Measurements from ENCODE around the gene FNDC3B.

FNDC3B gene

DNA sequence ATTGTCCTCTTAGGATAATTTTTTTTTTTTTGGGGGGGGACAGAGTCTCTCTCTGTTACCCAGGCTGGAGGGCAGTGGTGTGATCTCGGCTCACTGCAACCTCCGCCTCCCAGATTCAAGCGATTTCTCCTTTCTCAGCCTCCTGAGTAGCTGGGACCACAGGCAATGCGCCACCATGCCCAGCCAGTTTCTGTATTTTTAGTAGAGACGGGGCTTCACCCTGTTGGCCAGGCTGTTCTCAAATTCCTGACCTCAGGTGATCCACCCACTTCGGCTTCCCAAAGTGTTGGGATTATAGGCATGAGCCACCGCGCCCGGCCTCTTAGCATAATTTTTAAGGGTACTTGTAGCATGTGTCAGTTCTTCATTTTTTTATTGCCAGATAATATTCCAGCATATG, 122.6 kb downstream of the FNDC3B start:
- TF ChIP-seq FOXM1 (IDR thresholded peaks at IDR 0.05; ENCODE audit: borderline replicate concordance, low read depth) (no peak), USF1 (IDR thresholded peaks at IDR 0.05) (no peak), YY1 (IDR thresholded peaks at IDR 0.05; ENCODE audit: low read depth) (no peak), TEAD4 (IDR thresholded peaks at IDR 0.05) (no peak), EGR1 (IDR thresholded peaks at IDR 0.05) (no peak), ZBTB7A (IDR thresholded peaks at IDR 0.05; ENCODE audit: low read depth) (no peak), EP300 (IDR thresholded peaks at IDR 0.05; ENCODE audit: borderline replicate concordance) (no peak), CEBPB (IDR thresholded peaks at IDR 0.05) (no peak), NFIC (IDR thresholded peaks at IDR 0.05) (no peak), TCF12 (IDR thresholded peaks at IDR 0.05; ENCODE audit: low read depth) (no peak), TAF1 (IDR thresholded peaks at IDR 0.05; ENCODE audit: low read depth) (no peak), CREB1 (IDR thresholded peaks at IDR 0.05; ENCODE audit: low read depth) (no peak), RAD21 (IDR thresholded peaks at IDR 0.05; ENCODE audit: low read depth) (no peak)
- TF ChIP-seq, protein P1, sequence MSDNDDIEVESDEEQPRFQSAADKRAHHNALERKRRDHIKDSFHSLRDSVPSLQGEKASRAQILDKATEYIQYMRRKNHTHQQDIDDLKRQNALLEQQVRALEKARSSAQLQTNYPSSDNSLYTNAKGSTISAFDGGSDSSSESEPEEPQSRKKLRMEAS (IDR thresholded peaks at IDR 0.05), result no peak
- TF ChIP-seq, protein P2, sequence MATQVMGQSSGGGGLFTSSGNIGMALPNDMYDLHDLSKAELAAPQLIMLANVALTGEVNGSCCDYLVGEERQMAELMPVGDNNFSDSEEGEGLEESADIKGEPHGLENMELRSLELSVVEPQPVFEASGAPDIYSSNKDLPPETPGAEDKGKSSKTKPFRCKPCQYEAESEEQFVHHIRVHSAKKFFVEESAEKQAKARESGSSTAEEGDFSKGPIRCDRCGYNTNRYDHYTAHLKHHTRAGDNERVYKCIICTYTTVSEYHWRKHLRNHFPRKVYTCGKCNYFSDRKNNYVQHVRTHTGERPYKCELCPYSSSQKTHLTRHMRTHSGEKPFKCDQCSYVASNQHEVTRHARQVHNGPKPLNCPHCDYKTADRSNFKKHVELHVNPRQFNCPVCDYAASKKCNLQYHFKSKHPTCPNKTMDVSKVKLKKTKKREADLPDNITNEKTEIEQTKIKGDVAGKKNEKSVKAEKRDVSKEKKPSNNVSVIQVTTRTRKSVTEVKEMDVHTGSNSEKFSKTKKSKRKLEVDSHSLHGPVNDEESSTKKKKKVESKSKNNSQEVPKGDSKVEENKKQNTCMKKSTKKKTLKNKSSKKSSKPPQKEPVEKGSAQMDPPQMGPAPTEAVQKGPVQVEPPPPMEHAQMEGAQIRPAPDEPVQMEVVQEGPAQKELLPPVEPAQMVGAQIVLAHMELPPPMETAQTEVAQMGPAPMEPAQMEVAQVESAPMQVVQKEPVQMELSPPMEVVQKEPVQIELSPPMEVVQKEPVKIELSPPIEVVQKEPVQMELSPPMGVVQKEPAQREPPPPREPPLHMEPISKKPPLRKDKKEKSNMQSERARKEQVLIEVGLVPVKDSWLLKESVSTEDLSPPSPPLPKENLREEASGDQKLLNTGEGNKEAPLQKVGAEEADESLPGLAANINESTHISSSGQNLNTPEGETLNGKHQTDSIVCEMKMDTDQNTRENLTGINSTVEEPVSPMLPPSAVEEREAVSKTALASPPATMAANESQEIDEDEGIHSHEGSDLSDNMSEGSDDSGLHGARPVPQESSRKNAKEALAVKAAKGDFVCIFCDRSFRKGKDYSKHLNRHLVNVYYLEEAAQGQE (IDR thresholded peaks at IDR 0.05; ENCODE audit: low read depth), result no peak

GRCh38 chr3:172163320-172163719, 123.9 kb downstream of the FNDC3B start:
- TF ChIP-seq ZBTB7A (IDR thresholded peaks at IDR 0.05; ENCODE audit: low read depth), result no peak
- no peak for TF ChIP-seq TAF1 (IDR thresholded peaks at IDR 0.05; ENCODE audit: low read depth)
- TF ChIP-seq, protein P2 (IDR thresholded peaks at IDR 0.05; ENCODE audit: low read depth), result no peak
- no peak for TF ChIP-seq NFIC (IDR thresholded peaks at IDR 0.05)
- TF ChIP-seq EP300 (IDR thresholded peaks at IDR 0.05; ENCODE audit: borderline replicate concordance), result no peak
- TF ChIP-seq, protein P1 (IDR thresholded peaks at IDR 0.05), result no peak
- no peak for TF ChIP-seq EGR1 (IDR thresholded peaks at IDR 0.05)
- TF ChIP-seq CEBPB (IDR thresholded peaks at IDR 0.05), result no peak
- no peak for TF ChIP-seq CREB1 (IDR thresholded peaks at IDR 0.05; ENCODE audit: low read depth)
- no peak for TF ChIP-seq TEAD4 (IDR thresholded peaks at IDR 0.05)
- no peak for TF ChIP-seq TCF12 (IDR thresholded peaks at IDR 0.05; ENCODE audit: low read depth)
- TF ChIP-seq YY1 (IDR thresholded peaks at IDR 0.05; ENCODE audit: low read depth), result no peak

DNA sequence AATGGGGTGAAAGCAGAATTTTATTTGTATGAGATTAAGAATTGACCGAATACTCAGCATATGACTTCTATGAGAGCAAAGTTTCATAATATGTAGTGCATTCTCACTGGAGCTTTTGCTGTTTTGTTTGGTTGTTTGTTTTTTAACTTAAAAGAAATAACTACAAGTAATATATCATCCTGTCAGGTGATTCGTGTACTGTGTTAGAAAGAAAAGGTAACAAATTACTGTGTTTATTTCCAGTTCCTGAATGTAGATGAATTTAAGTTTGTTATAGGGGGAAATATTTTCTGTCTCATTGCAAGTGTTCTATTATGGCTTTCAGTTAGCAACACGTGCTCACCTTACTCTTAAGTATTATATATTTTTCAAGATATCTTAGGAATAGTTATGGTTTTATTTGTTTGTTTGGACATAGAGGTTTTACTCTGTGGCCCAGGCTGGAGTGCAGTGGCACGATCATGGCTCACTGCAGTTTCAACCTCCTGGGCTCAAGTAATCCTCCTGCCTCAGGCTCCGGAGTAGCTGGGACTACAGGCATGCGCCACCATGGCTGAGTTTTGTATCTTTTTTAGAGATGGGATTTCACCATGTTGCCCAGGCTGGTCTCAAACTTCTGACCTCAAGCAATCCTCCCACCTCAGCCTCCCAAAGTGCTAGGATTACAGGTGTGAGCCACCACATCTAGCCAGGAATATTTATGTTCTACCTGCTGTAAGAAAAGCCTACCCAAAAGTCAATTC, 125.4 kb downstream of the FNDC3B start:
- no peak for TF ChIP-seq CEBPB (IDR thresholded peaks at IDR 0.05)
- no peak for TF ChIP-seq TCF12 (IDR thresholded peaks at IDR 0.05; ENCODE audit: low read depth)
- no peak for TF ChIP-seq RAD21 (IDR thresholded peaks at IDR 0.05; ENCODE audit: low read depth)
- TF ChIP-seq, protein P2 (IDR thresholded peaks at IDR 0.05; ENCODE audit: low read depth), result no peak
- no peak for TF ChIP-seq EP300 (IDR thresholded peaks at IDR 0.05; ENCODE audit: borderline replicate concordance)

GRCh38 chr3:172166261-172166660, 126.9 kb downstream of the FNDC3B start:
- TF ChIP-seq TAF1 (IDR thresholded peaks at IDR 0.05; ENCODE audit: low read depth), result no peak
- TF ChIP-seq USF1 (IDR thresholded peaks at IDR 0.05), result no peak
- no peak for TF ChIP-seq EGR1 (IDR thresholded peaks at IDR 0.05)
- TF ChIP-seq NFIC (IDR thresholded peaks at IDR 0.05), result no peak
- TF ChIP-seq TEAD4 (IDR thresholded peaks at IDR 0.05), result no peak
- TF ChIP-seq CEBPB (IDR thresholded peaks at IDR 0.05), result no peak
- TF ChIP-seq ZBTB7A (IDR thresholded peaks at IDR 0.05; ENCODE audit: low read depth), result no peak
- no peak for TF ChIP-seq RAD21 (IDR thresholded peaks at IDR 0.05; ENCODE audit: low read depth)
- TF ChIP-seq, protein P2 (IDR thresholded peaks at IDR 0.05; ENCODE audit: low read depth), result no peak
- no peak for TF ChIP-seq TCF12 (IDR thresholded peaks at IDR 0.05; ENCODE audit: low read depth)
- TF ChIP-seq EP300 (IDR thresholded peaks at IDR 0.05; ENCODE audit: borderline replicate concordance), result no peak
- TF ChIP-seq, protein P1 (IDR thresholded peaks at IDR 0.05), result no peak
- no peak for TF ChIP-seq CREB1 (IDR thresholded peaks at IDR 0.05; ENCODE audit: low read depth)
- TF ChIP-seq YY1 (IDR thresholded peaks at IDR 0.05; ENCODE audit: low read depth), result no peak

Data from Ishikawa (cell line).